Mammary epithelial cell (primary cell): ENCODE results near the gene TTBK1.

Experiments used
- EZH2 ChIP-seq: IDR thresholded peaks from 2 replicates; pipeline ENCODE4 v1.6.1; 2012; ENCODE audit warnings: low read length, inconsistent platforms, borderline replicate concordance
- TF ChIP-seq, protein P1 (sequence below), 2 donors: IDR thresholded peaks in 1 of 2; conservative IDR thresholded peaks in 1 of 2; 2 replicates each; pipeline ENCODE4 v1.5.1; 2011 to 2012; ENCODE audit warnings: inconsistent platforms in 2 of 2, low read length in 2 of 2, mild to moderate bottlenecking in 2 of 2, control low read depth in 1 of 2, low read depth in 1 of 2; ENCODE audit not compliant: insufficient read depth in 1 of 2; ENCODE audit errors: extremely low read depth in 1 of 2

DNA sequence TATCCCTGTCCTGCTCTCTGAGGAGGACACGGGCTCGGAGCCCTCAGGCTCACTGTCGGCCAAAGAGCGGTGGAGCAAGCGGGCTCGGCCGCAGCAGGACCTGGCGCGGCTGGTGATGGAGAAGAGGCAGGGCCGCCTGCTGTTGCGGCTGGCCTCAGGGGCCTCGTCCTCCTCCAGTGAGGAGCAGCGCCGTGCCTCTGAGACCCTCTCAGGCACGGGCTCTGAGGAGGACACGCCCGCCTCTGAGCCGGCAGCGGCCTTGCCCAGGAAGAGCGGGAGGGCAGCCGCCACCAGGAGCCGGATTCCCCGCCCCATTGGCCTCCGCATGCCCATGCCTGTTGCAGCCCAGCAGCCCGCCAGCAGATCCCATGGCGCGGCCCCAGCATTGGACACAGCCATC, 40.6 kb downstream of the TTBK1 start:
- no peak for TF ChIP-seq EZH2
- TF ChIP-seq, protein P1, sequence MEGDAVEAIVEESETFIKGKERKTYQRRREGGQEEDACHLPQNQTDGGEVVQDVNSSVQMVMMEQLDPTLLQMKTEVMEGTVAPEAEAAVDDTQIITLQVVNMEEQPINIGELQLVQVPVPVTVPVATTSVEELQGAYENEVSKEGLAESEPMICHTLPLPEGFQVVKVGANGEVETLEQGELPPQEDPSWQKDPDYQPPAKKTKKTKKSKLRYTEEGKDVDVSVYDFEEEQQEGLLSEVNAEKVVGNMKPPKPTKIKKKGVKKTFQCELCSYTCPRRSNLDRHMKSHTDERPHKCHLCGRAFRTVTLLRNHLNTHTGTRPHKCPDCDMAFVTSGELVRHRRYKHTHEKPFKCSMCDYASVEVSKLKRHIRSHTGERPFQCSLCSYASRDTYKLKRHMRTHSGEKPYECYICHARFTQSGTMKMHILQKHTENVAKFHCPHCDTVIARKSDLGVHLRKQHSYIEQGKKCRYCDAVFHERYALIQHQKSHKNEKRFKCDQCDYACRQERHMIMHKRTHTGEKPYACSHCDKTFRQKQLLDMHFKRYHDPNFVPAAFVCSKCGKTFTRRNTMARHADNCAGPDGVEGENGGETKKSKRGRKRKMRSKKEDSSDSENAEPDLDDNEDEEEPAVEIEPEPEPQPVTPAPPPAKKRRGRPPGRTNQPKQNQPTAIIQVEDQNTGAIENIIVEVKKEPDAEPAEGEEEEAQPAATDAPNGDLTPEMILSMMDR (conservative IDR thresholded peaks at IDR 0.05 in 1 of 2, IDR thresholded peaks at IDR 0.05 in 1 of 2; ENCODE audit: extremely low read depth in 1 of 2, insufficient read depth in 1 of 2, low read depth in 1 of 2, low read length in 2 of 2), result no peak
